ENCODE results near the gene NR6A1. TPM values are rescaled to one million over a fixed set of nuclear protein-coding genes. Genes with fewer than 3 reads are reported as not detected.

The NR6A1 gene
- total and polyA plus RNA-seq, 2 of the 13 experiments (the other 11 are each of a cell fraction or from before 2014, with no cell fraction given), result 28.1 to 31.5 TPM

DNA sequence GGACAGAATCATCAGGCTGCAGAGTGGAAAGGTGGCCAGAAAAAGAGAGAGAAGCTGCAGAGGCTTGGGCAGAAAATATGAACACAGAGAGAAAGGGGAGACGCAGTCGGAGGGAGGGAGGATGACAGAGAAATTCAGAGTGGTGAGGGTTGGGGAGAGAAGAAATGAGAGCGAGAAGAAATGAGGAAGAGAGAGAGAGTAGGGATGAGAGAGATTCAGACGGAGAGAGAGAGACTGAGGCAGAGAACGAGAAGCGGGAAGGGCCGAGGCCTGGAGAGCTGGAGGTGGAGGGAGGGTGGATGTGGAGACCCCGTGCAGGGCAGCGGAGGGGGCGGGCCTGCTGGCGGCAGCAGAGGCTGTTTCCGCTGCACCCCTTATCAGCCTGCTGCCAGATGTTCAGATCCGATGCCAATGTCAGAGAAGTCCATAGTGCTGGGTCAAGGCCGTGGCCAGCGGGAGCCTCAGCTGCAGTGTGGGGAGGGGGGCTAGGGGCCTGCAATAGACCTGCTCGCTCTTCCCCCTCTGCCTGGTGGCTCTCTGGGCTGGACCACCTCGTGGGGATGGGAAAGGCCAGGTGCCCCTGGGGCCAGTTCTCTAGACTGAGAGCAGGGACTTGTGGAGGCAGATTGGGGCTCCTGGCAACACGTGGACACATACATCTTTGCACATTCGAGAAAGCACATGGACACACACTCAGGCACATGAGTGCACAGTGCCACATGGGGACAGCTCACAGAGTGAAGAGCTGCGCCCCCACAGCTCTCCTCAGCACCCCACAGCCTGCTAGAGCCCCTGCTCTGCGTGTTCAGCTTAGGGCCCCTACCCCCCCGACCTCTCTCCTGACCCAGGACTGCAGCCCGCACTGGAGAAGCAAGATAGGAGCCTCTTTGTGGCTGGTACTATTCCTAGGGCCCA, 259.0 kb downstream of the NR6A1 start (continued):
- TF ChIP-seq ZFP91 (CRISPR knock-in tag; IDR thresholded peaks at IDR 0.05; ENCODE audit: borderline replicate concordance) (no peak; the same call in 1 of the 2 replicates), TAF1 (CRISPR knock-in tag; IDR thresholded peaks at IDR 0.05) (no peak; the same call in 1 of the 2 replicates), ZFP1 (CRISPR knock-in tag; IDR thresholded peaks at IDR 0.05) (no peak), NFAT5 (CRISPR knock-in tag; IDR thresholded peaks at IDR 0.05) (0 out of 2 replicates have a peak, but pooled peaks have one; percentile 24), SMAD3 (CRISPR knock-in tag; IDR thresholded peaks at IDR 0.05) (no peak), ZSCAN20 (CRISPR knock-in tag; IDR thresholded peaks at IDR 0.05; ENCODE audit: borderline replicate concordance) (no peak), TRIM24 (CRISPR knock-in tag; IDR thresholded peaks at IDR 0.05) (no peak), SP2 (CRISPR knock-in tag; IDR thresholded peaks at IDR 0.05) (no peak), ZNF557 (CRISPR knock-in tag; IDR thresholded peaks at IDR 0.05) (0 out of 2 replicates have a peak, but pooled peaks have one; percentile 50), ZNF768 (CRISPR knock-in tag; IDR thresholded peaks at IDR 0.05) (peak; percentile 28; the same call in 1 of the 2 replicates), ELF3 (CRISPR knock-in tag; IDR thresholded peaks at IDR 0.05) (peak; percentile 22), ZZZ3 (CRISPR knock-in tag; IDR thresholded peaks at IDR 0.05; ENCODE audit: borderline replicate concordance) (no peak), TCF12 (IDR thresholded peaks at IDR 0.05) (no peak), TCF12 (CRISPR knock-in tag; IDR thresholded peaks at IDR 0.05) (0 out of 2 replicates have a peak, but pooled peaks have one; percentile 66), SIX4 (CRISPR knock-in tag; IDR thresholded peaks at IDR 0.05) (no peak), ZMAT3 (CRISPR knock-in tag; conservative IDR thresholded peaks at IDR 0.05) (peak; percentile 57)
- TF ChIP-seq, protein P1, sequence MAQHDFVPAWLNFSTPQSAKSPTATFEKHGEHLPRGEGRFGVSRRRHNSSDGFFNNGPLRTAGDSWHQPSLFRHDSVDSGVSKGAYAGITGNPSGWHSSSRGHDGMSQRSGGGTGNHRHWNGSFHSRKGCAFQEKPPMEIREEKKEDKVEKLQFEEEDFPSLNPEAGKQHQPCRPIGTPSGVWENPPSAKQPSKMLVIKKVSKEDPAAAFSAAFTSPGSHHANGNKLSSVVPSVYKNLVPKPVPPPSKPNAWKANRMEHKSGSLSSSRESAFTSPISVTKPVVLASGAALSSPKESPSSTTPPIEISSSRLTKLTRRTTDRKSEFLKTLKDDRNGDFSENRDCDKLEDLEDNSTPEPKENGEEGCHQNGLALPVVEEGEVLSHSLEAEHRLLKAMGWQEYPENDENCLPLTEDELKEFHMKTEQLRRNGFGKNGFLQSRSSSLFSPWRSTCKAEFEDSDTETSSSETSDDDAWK (CRISPR knock-in tag; IDR thresholded peaks at IDR 0.05), result no peak
- TF ChIP-seq, protein P2, sequence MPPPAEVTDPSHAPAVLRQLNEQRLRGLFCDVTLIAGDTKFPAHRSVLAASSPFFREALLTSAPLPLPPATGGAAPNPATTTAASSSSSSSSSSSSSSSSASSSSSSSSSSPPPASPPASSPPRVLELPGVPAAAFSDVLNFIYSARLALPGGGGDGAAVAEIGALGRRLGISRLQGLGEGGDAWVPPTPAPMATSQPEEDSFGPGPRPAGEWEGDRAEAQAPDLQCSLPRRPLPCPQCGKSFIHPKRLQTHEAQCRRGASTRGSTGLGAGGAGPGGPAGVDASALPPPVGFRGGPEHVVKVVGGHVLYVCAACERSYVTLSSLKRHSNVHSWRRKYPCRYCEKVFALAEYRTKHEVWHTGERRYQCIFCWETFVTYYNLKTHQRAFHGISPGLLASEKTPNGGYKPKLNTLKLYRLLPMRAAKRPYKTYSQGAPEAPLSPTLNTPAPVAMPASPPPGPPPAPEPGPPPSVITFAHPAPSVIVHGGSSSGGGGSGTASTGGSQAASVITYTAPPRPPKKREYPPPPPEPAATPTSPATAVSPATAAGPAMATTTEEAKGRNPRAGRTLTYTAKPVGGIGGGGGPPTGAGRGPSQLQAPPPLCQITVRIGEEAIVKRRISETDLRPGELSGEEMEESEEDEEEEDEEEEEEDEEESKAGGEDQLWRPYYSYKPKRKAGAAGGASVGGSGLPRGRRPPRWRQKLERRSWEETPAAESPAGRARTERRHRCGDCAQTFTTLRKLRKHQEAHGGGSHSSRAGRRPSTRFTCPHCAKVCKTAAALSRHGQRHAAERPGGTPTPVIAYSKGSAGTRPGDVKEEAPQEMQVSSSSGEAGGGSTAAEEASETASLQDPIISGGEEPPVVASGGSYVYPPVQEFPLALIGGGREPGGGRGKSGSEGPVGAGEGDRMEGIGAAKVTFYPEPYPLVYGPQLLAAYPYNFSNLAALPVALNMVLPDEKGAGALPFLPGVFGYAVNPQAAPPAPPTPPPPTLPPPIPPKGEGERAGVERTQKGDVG (CRISPR knock-in tag; IDR thresholded peaks at IDR 0.05; ENCODE audit: borderline replicate concordance), result 0 out of 2 replicates have a peak, but pooled peaks have one; percentile 14
